GM23338 (cell line): ENCODE measurements around the gene NPM1. TPM values are rescaled to one million over a fixed set of nuclear protein-coding genes. Genes with fewer than 3 reads are reported as not detected.
"Not testable (repeated sequence)": the region's sequence is repeated elsewhere in the genome, so short reads cannot be mapped to it uniquely, and the experiment has no call there.

Experiments
- ATAC-seq: fragments of 200-7000 bp; cut with Tn5 transposase; 3 replicates; pipeline ENCODE4 v1.9.1; 2020
- DNase-seq: peaks from one replicate; pipeline ENCODE4 v3.0.0-alpha.2; 2015; ENCODE audit warnings: low spot score
- H2AFZ ChIP-seq: fragments of 200-600 bp; sonication (generic); 2 replicates; pipeline ENCODE4 v1.8.0; 2016; ENCODE audit warnings: antibody characterized with exemption, mild to moderate bottlenecking, moderate library complexity
- H3F3A ChIP-seq: fragments of 200-600 bp; sonication (generic); replicated peaks from 2 replicates; pipeline ENCODE4 v1.8.0; 2017; ENCODE audit warnings: antibody characterized with exemption, mixed run types, low read depth
- H3K27ac ChIP-seq: fragments of 200-600 bp; sonication (generic); 2 replicates; pipeline ENCODE4 v1.6.1; 2016; ENCODE audit warnings: low read depth
- H3K27me3 ChIP-seq: fragments of 200-600 bp; sonication (generic); 2 replicates; pipeline ENCODE4 v1.8.0; 2016; ENCODE audit warnings: mild to moderate bottlenecking, mixed run types, moderate library complexity; ENCODE audit not compliant: insufficient read depth
- H3K36me3 ChIP-seq: fragments of 200-600 bp; sonication (generic); 2 replicates; pipeline ENCODE4 v1.8.0; 2016; ENCODE audit warnings: mild to moderate bottlenecking; ENCODE audit not compliant: insufficient read depth
- H3K4me1 ChIP-seq: fragments of 200-600 bp; sonication (generic); 2 replicates; pipeline ENCODE4 v1.8.0; 2016; ENCODE audit warnings: mild to moderate bottlenecking, moderate library complexity; ENCODE audit not compliant: insufficient read depth
- H3K4me2 ChIP-seq: fragments of 200-600 bp; sonication (generic); 2 replicates; pipeline ENCODE4 v1.7.1; 2017; ENCODE audit warnings: mixed run types
- H3K4me3 ChIP-seq: fragments of 200-600 bp; sonication (generic); 2 replicates; pipeline ENCODE4 v1.6.1; 2016; ENCODE audit warnings: mixed run types
- H3K79me2 ChIP-seq: fragments of 200-600 bp; sonication (generic); replicated peaks from 2 replicates; pipeline ENCODE4 v1.8.0; 2017; ENCODE audit warnings: mild to moderate bottlenecking; ENCODE audit not compliant: insufficient read depth
- H3K9me2 ChIP-seq: fragments of 200-600 bp; sonication (generic); 2 replicates; pipeline ENCODE4 v1.8.0; 2017; ENCODE audit not compliant: insufficient read depth
- H4K20me1 ChIP-seq: fragments of 200-600 bp; sonication (generic); replicated peaks from 2 replicates; pipeline ENCODE4 v1.8.0; 2017; ENCODE audit warnings: mild to moderate bottlenecking; ENCODE audit not compliant: insufficient read depth
- H3K27ac Mint-ChIP-seq: 2 replicates; pipeline ENCODE4 v1.8.0; 2020; ENCODE audit warnings: inconsistent platforms, mild to moderate bottlenecking, moderate library complexity, mixed read lengths
- H3K27me3 Mint-ChIP-seq: 3 replicates; pipeline ENCODE4 v1.8.0; 2022; ENCODE audit warnings: low read depth, mild to moderate bottlenecking, moderate library complexity, mixed read lengths, inconsistent platforms; ENCODE audit not compliant: insufficient read depth, poor library complexity
- H3K36me3 Mint-ChIP-seq: 3 replicates; pipeline ENCODE4 v1.8.0; 2021; ENCODE audit warnings: low read depth, mild to moderate bottlenecking, inconsistent platforms, moderate library complexity, mixed read lengths
- H3K4me1 Mint-ChIP-seq: 3 replicates; pipeline ENCODE4 v1.8.0; 2020; ENCODE audit warnings: mild to moderate bottlenecking, inconsistent platforms, mixed read lengths
- H3K4me3 Mint-ChIP-seq: 3 replicates; pipeline ENCODE4 v1.8.0; 2021; ENCODE audit warnings: moderate library complexity, mild to moderate bottlenecking, inconsistent platforms, mixed read lengths
- H3K9me3 Mint-ChIP-seq: 3 replicates; pipeline ENCODE4 v1.8.0; 2020; ENCODE audit warnings: moderate library complexity, mild to moderate bottlenecking, inconsistent platforms, mixed read lengths
- EZH2phosphoT487 ChIP-seq: fragments of 200-600 bp; sonication (generic); IDR thresholded peaks from one replicate; pipeline ENCODE4 v1.8.1; 2018; ENCODE audit warnings: antibody characterized with exemption; ENCODE audit not compliant: unreplicated experiment
- NANOG ChIP-seq: IDR thresholded peaks from 2 replicates; pipeline ENCODE4 v1.6.1; 2016; ENCODE audit warnings: antibody characterized with exemption, borderline replicate concordance
- POLR2AphosphoS5 ChIP-seq: IDR thresholded peaks from 2 replicates; pipeline ENCODE4 v1.6.1; 2016; ENCODE audit warnings: antibody characterized with exemption, low read depth
- STAT1 ChIP-seq: IDR thresholded peaks from one replicate; pipeline ENCODE4 v1.6.1; 2016; ENCODE audit warnings: antibody characterized with exemption; ENCODE audit not compliant: unreplicated experiment
- ZNF114 ChIP-seq: fragments of 250-450 bp; sonication (Bioruptor Pico); IDR thresholded peaks from 2 replicates; pipeline ENCODE4 v1.5.0; 2020; ENCODE audit warnings: mild to moderate bottlenecking, moderate library complexity
- ZNF331 ChIP-seq: fragments of 250-450 bp; sonication (Bioruptor Pico); IDR thresholded peaks from 2 replicates; pipeline ENCODE4 v1.5.0; 2020; ENCODE audit warnings: low read depth, mild to moderate bottlenecking, moderate library complexity
- polyA plus RNA-seq: library from polyadenylated mRNA; unstranded; fragments of >200 nt; fragmentation: Nextera tagmentation; extraction: Ambion mirVana; gene quantifications from 2 replicates; pipeline ENCODE4 v1.2.1, GENCODE V29; 2016
- total RNA-seq: library from RNA; depleted of rRNA; stranded (reverse); fragments of >200 nt; shearing (Covaris generic); gene quantifications from 2 replicates; pipeline ENCODE4 v1.2.3, GENCODE V29; 2014
- TF ChIP-seq, protein P1 (sequence below): IDR thresholded peaks from one replicate; pipeline ENCODE4 v1.6.1; 2018; ENCODE audit warnings: antibody characterized with exemption; ENCODE audit not compliant: unreplicated experiment
- TF ChIP-seq, protein P2 (sequence below), 2 experiments: fragments of 200-600 bp in 1 of 2; sonication (generic) in 1 of 2; conservative IDR thresholded peaks; 2 replicates each; pipeline versions ENCODE4 v1.5.1 to v1.6.1; 2016 to 2017; ENCODE audit warnings: antibody characterized with exemption in 2 of 2, low read depth in 2 of 2, mild to moderate bottlenecking in 2 of 2, moderate library complexity in 1 of 2
- TF ChIP-seq, protein P3 (sequence below): fragments of 250-450 bp; sonication (Bioruptor Pico); IDR thresholded peaks from 2 replicates; pipeline ENCODE4 v1.5.0; 2020; ENCODE audit warnings: mild to moderate bottlenecking, moderate library complexity

Gene NPM1
- total and polyA plus RNA-seq, 2 experiments from 2014 or later: 3,739 to 5,242 TPM

DNA sequence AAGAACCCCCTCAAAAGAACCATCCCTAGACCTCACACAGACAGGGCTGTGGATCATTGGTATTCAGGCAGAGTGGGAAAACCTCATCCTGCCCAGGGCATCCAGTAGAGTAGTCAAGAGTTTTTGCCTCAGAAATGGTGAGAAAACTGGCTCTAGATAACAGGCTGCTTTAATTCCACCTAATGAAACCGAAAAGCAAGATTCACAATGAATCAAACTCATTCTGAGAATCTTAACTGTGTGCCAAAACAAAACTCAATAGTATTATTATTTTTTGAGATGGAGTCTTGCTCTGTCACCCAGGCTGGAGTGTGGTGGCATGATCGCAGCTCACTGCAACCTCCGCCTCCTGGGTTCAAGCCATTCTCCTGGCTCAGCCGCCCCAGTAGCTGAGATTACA, 17.8 kb upstream of the NPM1 start (continued):
- TF ChIP-seq, protein P1, sequence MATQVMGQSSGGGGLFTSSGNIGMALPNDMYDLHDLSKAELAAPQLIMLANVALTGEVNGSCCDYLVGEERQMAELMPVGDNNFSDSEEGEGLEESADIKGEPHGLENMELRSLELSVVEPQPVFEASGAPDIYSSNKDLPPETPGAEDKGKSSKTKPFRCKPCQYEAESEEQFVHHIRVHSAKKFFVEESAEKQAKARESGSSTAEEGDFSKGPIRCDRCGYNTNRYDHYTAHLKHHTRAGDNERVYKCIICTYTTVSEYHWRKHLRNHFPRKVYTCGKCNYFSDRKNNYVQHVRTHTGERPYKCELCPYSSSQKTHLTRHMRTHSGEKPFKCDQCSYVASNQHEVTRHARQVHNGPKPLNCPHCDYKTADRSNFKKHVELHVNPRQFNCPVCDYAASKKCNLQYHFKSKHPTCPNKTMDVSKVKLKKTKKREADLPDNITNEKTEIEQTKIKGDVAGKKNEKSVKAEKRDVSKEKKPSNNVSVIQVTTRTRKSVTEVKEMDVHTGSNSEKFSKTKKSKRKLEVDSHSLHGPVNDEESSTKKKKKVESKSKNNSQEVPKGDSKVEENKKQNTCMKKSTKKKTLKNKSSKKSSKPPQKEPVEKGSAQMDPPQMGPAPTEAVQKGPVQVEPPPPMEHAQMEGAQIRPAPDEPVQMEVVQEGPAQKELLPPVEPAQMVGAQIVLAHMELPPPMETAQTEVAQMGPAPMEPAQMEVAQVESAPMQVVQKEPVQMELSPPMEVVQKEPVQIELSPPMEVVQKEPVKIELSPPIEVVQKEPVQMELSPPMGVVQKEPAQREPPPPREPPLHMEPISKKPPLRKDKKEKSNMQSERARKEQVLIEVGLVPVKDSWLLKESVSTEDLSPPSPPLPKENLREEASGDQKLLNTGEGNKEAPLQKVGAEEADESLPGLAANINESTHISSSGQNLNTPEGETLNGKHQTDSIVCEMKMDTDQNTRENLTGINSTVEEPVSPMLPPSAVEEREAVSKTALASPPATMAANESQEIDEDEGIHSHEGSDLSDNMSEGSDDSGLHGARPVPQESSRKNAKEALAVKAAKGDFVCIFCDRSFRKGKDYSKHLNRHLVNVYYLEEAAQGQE: no peak
- TF ChIP-seq ZNF331 (no peak), POLR2AphosphoS5 (no peak), EZH2phosphoT487 (no peak), STAT1 (no peak)

DNA sequence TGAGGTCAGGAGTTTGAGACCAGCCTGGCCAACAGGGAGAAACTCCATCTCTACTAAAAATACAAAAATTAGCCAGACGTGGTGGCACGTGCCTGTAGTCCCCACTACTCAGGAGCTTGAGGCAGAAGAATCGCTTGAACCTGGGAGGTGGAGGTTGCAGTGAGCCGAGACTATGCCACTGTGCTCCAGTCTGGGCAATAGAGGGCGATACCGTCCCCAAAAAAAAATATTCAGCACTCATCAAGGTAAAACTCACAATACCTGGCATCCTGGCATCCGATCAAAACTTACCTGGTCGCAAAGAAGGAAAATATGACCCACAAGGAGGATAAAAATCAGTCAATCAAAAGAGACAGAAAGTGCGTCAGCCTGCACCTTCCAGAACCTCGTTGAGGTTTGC, 16.8 kb upstream of the NPM1 start:
- H3K27ac ChIP-seq, H3K9me3 Mint-ChIP-seq, H3F3A ChIP-seq, H3K27me3 ChIP-seq, H3K4me1 ChIP-seq, H3K9me2 ChIP-seq, H3K36me3 Mint-ChIP-seq, H3K4me3 ChIP-seq, H3K4me3 Mint-ChIP-seq, H2AFZ ChIP-seq, H3K4me2 ChIP-seq, H3K79me2 ChIP-seq, H4K20me1 ChIP-seq, H3K4me1 Mint-ChIP-seq, H3K27ac Mint-ChIP-seq, H3K36me3 ChIP-seq: not testable (repeated sequence)
- TF ChIP-seq, protein P2, sequence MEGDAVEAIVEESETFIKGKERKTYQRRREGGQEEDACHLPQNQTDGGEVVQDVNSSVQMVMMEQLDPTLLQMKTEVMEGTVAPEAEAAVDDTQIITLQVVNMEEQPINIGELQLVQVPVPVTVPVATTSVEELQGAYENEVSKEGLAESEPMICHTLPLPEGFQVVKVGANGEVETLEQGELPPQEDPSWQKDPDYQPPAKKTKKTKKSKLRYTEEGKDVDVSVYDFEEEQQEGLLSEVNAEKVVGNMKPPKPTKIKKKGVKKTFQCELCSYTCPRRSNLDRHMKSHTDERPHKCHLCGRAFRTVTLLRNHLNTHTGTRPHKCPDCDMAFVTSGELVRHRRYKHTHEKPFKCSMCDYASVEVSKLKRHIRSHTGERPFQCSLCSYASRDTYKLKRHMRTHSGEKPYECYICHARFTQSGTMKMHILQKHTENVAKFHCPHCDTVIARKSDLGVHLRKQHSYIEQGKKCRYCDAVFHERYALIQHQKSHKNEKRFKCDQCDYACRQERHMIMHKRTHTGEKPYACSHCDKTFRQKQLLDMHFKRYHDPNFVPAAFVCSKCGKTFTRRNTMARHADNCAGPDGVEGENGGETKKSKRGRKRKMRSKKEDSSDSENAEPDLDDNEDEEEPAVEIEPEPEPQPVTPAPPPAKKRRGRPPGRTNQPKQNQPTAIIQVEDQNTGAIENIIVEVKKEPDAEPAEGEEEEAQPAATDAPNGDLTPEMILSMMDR (conservative IDR thresholded peaks at IDR 0.05; ENCODE audit: low read depth in 2 of 2): peak; percentile 53 to 54
- H3K27me3 Mint-ChIP-seq: peaks cover 11% of the 10 kb centered on the region
- DNase-seq: peak; percentile 41
- ATAC-seq: peak; percentile 82

DNA sequence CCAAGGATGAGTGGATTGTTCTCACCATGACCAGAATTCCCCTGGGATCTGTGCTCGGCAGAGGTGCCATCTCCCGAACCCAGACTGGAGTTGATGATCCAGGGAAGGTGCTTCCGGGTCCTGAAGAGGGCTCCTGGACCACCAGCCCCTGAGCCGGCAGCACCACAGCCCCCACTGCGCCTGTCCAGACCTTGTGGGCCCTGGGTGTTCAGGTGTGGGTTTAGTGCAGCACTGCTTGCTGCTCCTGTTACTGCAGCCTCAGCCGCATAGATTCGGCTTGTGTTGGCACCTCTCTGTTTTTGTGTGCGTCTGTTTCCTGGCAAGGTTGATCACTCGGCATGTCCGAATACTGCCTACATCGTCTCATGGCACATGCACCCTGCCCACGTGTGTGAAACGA, 16.3 kb upstream of the NPM1 start:
- no peak overlapping the region for H2AFZ ChIP-seq
- no peaks in the 10 kb centered on the region for H3K79me2 ChIP-seq
- H3K4me3 ChIP-seq: no peak overlapping the region
- H3K27ac ChIP-seq: no peak overlapping the region
- no peaks in the 10 kb centered on the region for H3K27me3 ChIP-seq
- H3K27ac Mint-ChIP-seq: no peak overlapping the region
- 0 out of 3 replicates have a peak, but pooled peaks cover 3% of the 10 kb centered on the region for H3K9me3 Mint-ChIP-seq
- H3K36me3 ChIP-seq: no peaks in the 10 kb centered on the region
- DNase-seq: no peak
- TF ChIP-seq ZNF114 (CRISPR knock-in tag) (no peak), NANOG (no peak)
- TF ChIP-seq, protein P3, sequence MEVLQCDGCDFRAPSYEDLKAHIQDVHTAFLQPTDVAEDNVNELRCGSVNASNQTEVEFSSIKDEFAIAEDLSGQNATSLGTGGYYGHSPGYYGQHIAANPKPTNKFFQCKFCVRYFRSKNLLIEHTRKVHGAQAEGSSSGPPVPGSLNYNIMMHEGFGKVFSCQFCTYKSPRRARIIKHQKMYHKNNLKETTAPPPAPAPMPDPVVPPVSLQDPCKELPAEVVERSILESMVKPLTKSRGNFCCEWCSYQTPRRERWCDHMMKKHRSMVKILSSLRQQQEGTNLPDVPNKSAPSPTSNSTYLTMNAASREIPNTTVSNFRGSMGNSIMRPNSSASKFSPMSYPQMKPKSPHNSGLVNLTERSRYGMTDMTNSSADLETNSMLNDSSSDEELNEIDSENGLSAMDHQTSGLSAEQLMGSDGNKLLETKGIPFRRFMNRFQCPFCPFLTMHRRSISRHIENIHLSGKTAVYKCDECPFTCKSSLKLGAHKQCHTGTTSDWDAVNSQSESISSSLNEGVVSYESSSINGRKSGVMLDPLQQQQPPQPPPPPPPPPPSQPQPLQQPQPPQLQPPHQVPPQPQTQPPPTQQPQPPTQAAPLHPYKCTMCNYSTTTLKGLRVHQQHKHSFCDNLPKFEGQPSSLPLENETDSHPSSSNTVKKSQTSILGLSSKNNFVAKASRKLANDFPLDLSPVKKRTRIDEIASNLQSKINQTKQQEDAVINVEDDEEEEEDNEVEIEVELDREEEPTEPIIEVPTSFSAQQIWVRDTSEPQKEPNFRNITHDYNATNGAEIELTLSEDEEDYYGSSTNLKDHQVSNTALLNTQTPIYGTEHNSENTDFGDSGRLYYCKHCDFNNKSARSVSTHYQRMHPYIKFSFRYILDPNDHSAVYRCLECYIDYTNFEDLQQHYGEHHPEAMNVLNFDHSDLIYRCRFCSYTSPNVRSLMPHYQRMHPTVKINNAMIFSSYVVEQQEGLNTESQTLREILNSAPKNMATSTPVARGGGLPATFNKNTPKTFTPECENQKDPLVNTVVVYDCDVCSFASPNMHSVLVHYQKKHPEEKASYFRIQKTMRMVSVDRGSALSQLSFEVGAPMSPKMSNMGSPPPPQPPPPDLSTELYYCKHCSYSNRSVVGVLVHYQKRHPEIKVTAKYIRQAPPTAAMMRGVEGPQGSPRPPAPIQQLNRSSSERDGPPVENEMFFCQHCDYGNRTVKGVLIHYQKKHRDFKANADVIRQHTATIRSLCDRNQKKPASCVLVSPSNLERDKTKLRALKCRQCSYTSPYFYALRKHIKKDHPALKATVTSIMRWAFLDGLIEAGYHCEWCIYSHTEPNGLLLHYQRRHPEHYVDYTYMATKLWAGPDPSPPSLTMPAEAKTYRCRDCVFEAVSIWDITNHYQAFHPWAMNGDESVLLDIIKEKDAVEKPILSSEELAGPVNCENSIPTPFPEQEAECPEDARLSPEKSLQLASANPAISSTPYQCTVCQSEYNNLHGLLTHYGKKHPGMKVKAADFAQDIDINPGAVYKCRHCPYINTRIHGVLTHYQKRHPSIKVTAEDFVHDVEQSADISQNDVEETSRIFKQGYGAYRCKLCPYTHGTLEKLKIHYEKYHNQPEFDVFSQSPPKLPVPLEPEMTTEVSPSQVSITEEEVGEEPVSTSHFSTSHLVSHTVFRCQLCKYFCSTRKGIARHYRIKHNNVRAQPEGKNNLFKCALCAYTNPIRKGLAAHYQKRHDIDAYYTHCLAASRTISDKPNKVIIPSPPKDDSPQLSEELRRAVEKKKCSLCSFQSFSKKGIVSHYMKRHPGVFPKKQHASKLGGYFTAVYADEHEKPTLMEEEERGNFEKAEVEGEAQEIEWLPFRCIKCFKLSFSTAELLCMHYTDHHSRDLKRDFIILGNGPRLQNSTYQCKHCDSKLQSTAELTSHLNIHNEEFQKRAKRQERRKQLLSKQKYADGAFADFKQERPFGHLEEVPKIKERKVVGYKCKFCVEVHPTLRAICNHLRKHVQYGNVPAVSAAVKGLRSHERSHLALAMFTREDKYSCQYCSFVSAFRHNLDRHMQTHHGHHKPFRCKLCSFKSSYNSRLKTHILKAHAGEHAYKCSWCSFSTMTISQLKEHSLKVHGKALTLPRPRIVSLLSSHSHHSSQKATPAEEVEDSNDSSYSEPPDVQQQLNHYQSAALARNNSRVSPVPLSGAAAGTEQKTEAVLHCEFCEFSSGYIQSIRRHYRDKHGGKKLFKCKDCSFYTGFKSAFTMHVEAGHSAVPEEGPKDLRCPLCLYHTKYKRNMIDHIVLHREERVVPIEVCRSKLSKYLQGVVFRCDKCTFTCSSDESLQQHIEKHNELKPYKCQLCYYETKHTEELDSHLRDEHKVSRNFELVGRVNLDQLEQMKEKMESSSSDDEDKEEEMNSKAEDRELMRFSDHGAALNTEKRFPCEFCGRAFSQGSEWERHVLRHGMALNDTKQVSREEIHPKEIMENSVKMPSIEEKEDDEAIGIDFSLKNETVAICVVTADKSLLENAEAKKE (CRISPR knock-in tag): no peak
- no peak overlapping the region for H3K4me3 Mint-ChIP-seq
- H3K36me3 Mint-ChIP-seq: no peaks in the 10 kb centered on the region
- peak; percentile 36 for ATAC-seq
- no peak overlapping the region for H3K4me2 ChIP-seq
- H3F3A ChIP-seq: no peaks in the 10 kb centered on the region
- H3K4me1 ChIP-seq: no peaks in the 10 kb centered on the region
- peaks cover 11% of the 10 kb centered on the region for H3K27me3 Mint-ChIP-seq
- H3K9me2 ChIP-seq: no peaks in the 10 kb centered on the region
- no peaks in the 10 kb centered on the region for H4K20me1 ChIP-seq
- no peaks in the 10 kb centered on the region for H3K4me1 Mint-ChIP-seq
